ENCODE data around the gene CHMP6. TPM values are rescaled to one million over a fixed set of nuclear protein-coding genes. Genes with fewer than 3 reads are reported as not detected.

CHMP6 gene
- total RNA-seq, 1 donor = 17.4 TPM

- H3K4me3 ChIP-seq (ENCODE audit: low read depth, low read length) = no peak overlapping the region
- no peak for TF ChIP-seq CTCF (IDR thresholded peaks at IDR 0.05; ENCODE audit: insufficient read depth, low read length)
- DNase-seq (ENCODE audit: low read depth) = peak; percentile 51
Observed at GRCh38 chr17:80968602-80969029, 23.0 kb upstream of the CHMP6 start.

- no peak for TF ChIP-seq CTCF (IDR thresholded peaks at IDR 0.05; ENCODE audit: insufficient read depth, low read length)
- no peak overlapping the region for H3K4me3 ChIP-seq (ENCODE audit: low read depth, low read length)
- DNase-seq (ENCODE audit: low read depth) = no peak
Observed at GRCh38 chr17:80969030-80969673, 22.5 kb upstream of the CHMP6 start.

GRCh38 chr17:80969674-80970043 is 22.0 kb upstream of the CHMP6 start:
- no peak overlapping the region for H3K4me3 ChIP-seq (ENCODE audit: low read depth, low read length)
- DNase-seq (ENCODE audit: low read depth) = no peak
- no peak for TF ChIP-seq CTCF (IDR thresholded peaks at IDR 0.05; ENCODE audit: insufficient read depth, low read length)

GRCh38 chr17:80970044-80970761 is 21.4 kb upstream of the CHMP6 start:
- H3K4me3 ChIP-seq (ENCODE audit: low read depth, low read length) = no peak overlapping the region
- no peak for DNase-seq (ENCODE audit: low read depth)
- TF ChIP-seq CTCF (IDR thresholded peaks at IDR 0.05; ENCODE audit: insufficient read depth, low read length) = peak; percentile 50

- no peak for TF ChIP-seq CTCF (IDR thresholded peaks at IDR 0.05; ENCODE audit: insufficient read depth, low read length)
- no peak overlapping the region for H3K4me3 ChIP-seq (ENCODE audit: low read depth, low read length)
Observed at GRCh38 chr17:80970762-80971703, 20.6 kb upstream of the CHMP6 start.

GRCh38 chr17:80971704-80972304 is 19.8 kb upstream of the CHMP6 start:
- DNase-seq (ENCODE audit: low read depth) = no peak
- TF ChIP-seq CTCF (IDR thresholded peaks at IDR 0.05; ENCODE audit: insufficient read depth, low read length) = no peak

More at GRCh38 chr17:80970762-80971703, 20.6 kb upstream of the CHMP6 start:
- DNase-seq (ENCODE audit: low read depth) = no peak

More at GRCh38 chr17:80971704-80972304, 19.8 kb upstream of the CHMP6 start:
- H3K4me3 ChIP-seq (ENCODE audit: low read depth, low read length) = no peak overlapping the region

All from fibroblast of the aortic adventitia (primary cell).